HEK293 (cell line): ENCODE measurements around the gene ZNF559.
"Not testable (repeated sequence)": the region's sequence is repeated elsewhere in the genome, so short reads cannot be mapped to it uniquely, and the experiment has no call there.

ENCODE experiments used
- BCL11B ChIP-seq: fragments of 450-650 bp; formaldehyde crosslinking; IDR thresholded peaks from 2 replicates; pipeline ENCODE4 v1.5.1; 2016; ENCODE audit warnings: low read depth, missing biosample characterization, missing genetic modification characterization
- CTCF ChIP-seq: fragments of 450-650 bp; formaldehyde crosslinking; IDR thresholded peaks from 2 replicates; pipeline ENCODE4 v1.5.1; 2016; ENCODE audit warnings: missing biosample characterization, missing genetic modification characterization
- KLF16 ChIP-seq: fragments of 450-650 bp; formaldehyde crosslinking; IDR thresholded peaks from 2 replicates; pipeline ENCODE4 v1.5.1; 2017; ENCODE audit warnings: missing biosample characterization, missing genetic modification characterization
- YY1 ChIP-seq: fragments of 450-650 bp; formaldehyde crosslinking; IDR thresholded peaks from 2 replicates; pipeline ENCODE4 v1.5.1; 2018; ENCODE audit warnings: missing biosample characterization, missing genetic modification characterization
- ZBTB21 ChIP-seq: fragments of 450-650 bp; formaldehyde crosslinking; IDR thresholded peaks from 2 replicates; pipeline ENCODE4 v1.5.1; 2017; ENCODE audit warnings: missing biosample characterization, missing genetic modification characterization
- ZNF133 ChIP-seq: fragments of 450-650 bp; formaldehyde crosslinking; IDR thresholded peaks from 2 replicates; pipeline ENCODE4 v1.5.1; 2016; ENCODE audit warnings: missing biosample characterization, missing genetic modification characterization
- ZNF350 ChIP-seq: fragments of 450-650 bp; formaldehyde crosslinking; IDR thresholded peaks from 2 replicates; pipeline ENCODE4 v1.5.0; 2017; ENCODE audit warnings: missing biosample characterization, mild to moderate bottlenecking, missing genetic modification characterization
- ZNF416 ChIP-seq: fragments of 450-650 bp; formaldehyde crosslinking; IDR thresholded peaks from 2 replicates; pipeline ENCODE4 v1.5.1; 2016; ENCODE audit warnings: missing biosample characterization, missing genetic modification characterization
- ZNF426 ChIP-seq: fragments of 450-650 bp; formaldehyde crosslinking; IDR thresholded peaks from 2 replicates; pipeline ENCODE4 v1.5.1; 2017; ENCODE audit warnings: missing biosample characterization, missing genetic modification characterization, mild to moderate bottlenecking, inconsistent platforms, moderate library complexity
- ZNF768 ChIP-seq: fragments of 450-650 bp; formaldehyde crosslinking; IDR thresholded peaks from 2 replicates; pipeline ENCODE4 v1.5.1; 2018; ENCODE audit warnings: missing biosample characterization, mild to moderate bottlenecking, missing genetic modification characterization

GRCh38 chr19:9321756-9322155, 2.2 kb upstream of the ZNF559 start:
- TF ChIP-seq ZNF768 (tag by site-specific recombination); YY1; ZNF350 (tag by site-specific recombination); ZNF426 (tag by site-specific recombination); KLF16 (tag by site-specific recombination); CTCF (tag by site-specific recombination); ZNF133 (tag by site-specific recombination); ZBTB21; BCL11B (tag by site-specific recombination); ZNF416 (tag by site-specific recombination): not testable (repeated sequence)
